Astrocyte (in vitro differentiated cells and primary cell): ENCODE measurements around the gene PPP2R2C. TPM values are rescaled to one million over a fixed set of nuclear protein-coding genes. Genes with fewer than 3 reads are reported as not detected.

Experiments used
- DNase-seq: peaks from one replicate; pipeline ENCODE4 v3.0.0-alpha.2; 2010; ENCODE audit warnings: low read depth
- FAIRE-seq: peaks from 2 replicates; lab custom pipeline; 2011; peaks lifted over from hg19 to GRCh38; lab: Jason Lieb, UNC
- H2AFZ ChIP-seq: 2 replicates; pipeline ENCODE4 v1.6.0; 2012; ENCODE audit warnings: low read depth, low read length, inconsistent platforms
- H3K27ac ChIP-seq: 2 replicates; pipeline ENCODE4 v1.5.1; 2011; ENCODE audit warnings: low read depth, low read length, inconsistent platforms
- H3K27me3 ChIP-seq: 2 replicates; pipeline ENCODE4 v1.6.0; 2011; ENCODE audit warnings: low read length, inconsistent platforms; ENCODE audit not compliant: insufficient read depth
- H3K36me3 ChIP-seq: 2 replicates; pipeline ENCODE4 v1.5.1; 2011; ENCODE audit warnings: low read length, inconsistent platforms; ENCODE audit not compliant: insufficient read depth
- H3K4me1 ChIP-seq: 2 replicates; pipeline ENCODE4 v1.5.1; 2011; ENCODE audit warnings: low read length, inconsistent platforms; ENCODE audit not compliant: insufficient read depth
- H3K4me2 ChIP-seq: 2 replicates; pipeline ENCODE4 v1.6.0; 2012; ENCODE audit warnings: low read length, inconsistent platforms
- H3K4me3 ChIP-seq: 2 replicates; pipeline ENCODE4 v1.5.1; 2011; ENCODE audit warnings: low read depth, mild to moderate bottlenecking, low read length, inconsistent platforms; ENCODE audit not compliant: insufficient read depth
- H3K79me2 ChIP-seq: 2 replicates; pipeline ENCODE4 v1.6.0; 2012; ENCODE audit warnings: mild to moderate bottlenecking, low read length, inconsistent platforms; ENCODE audit not compliant: insufficient read depth
- H3K9ac ChIP-seq: 2 replicates; pipeline ENCODE4 v1.6.0; 2012; ENCODE audit warnings: mild to moderate bottlenecking, low read length, inconsistent platforms
- H3K9me3 ChIP-seq: 2 replicates; pipeline ENCODE4 v1.5.1; 2012; ENCODE audit warnings: low read depth, mild to moderate bottlenecking, low read length, inconsistent platforms; ENCODE audit not compliant: insufficient read depth
- H4K20me1 ChIP-seq: 2 replicates; pipeline ENCODE4 v1.6.0; 2012; ENCODE audit warnings: low read length, inconsistent platforms; ENCODE audit not compliant: insufficient read depth
- H3K27ac Mint-ChIP-seq: one replicate; pipeline ENCODE4 v1.8.0; 2021; ENCODE audit warnings: mild to moderate bottlenecking, mixed read lengths; ENCODE audit not compliant: unreplicated experiment
- H3K27me3 Mint-ChIP-seq: one replicate; pipeline ENCODE4 v1.8.0; 2021; ENCODE audit warnings: low read depth, mixed read lengths; ENCODE audit not compliant: unreplicated experiment
- H3K36me3 Mint-ChIP-seq: one replicate; pipeline ENCODE4 v1.8.0; 2021; ENCODE audit warnings: low read depth, mixed read lengths; ENCODE audit not compliant: unreplicated experiment
- H3K4me1 Mint-ChIP-seq: one replicate; pipeline ENCODE4 v1.8.0; 2021; ENCODE audit warnings: low read depth, mixed read lengths; ENCODE audit not compliant: unreplicated experiment
- H3K4me3 Mint-ChIP-seq: one replicate; pipeline ENCODE4 v1.8.0; 2021; ENCODE audit warnings: mild to moderate bottlenecking, moderate library complexity, mixed read lengths; ENCODE audit not compliant: unreplicated experiment
- H3K9me3 Mint-ChIP-seq: one replicate; pipeline ENCODE4 v1.8.0; 2021; ENCODE audit warnings: mild to moderate bottlenecking, mixed read lengths; ENCODE audit not compliant: unreplicated experiment
- CTCF ChIP-seq: IDR thresholded peaks from 2 replicates; pipeline ENCODE4 v1.5.1; 2011; ENCODE audit warnings: low read depth, mild to moderate bottlenecking, inconsistent platforms, low read length, moderate library complexity; ENCODE audit not compliant: insufficient read depth
- EZH2 ChIP-seq: IDR thresholded peaks from 2 replicates; pipeline ENCODE4 v1.6.1; 2012; ENCODE audit warnings: mild to moderate bottlenecking, low read length, inconsistent platforms; ENCODE audit not compliant: insufficient read depth
- total RNA-seq: library from RNA; stranded (reverse); gene quantifications from 2 replicates; pipeline ENCODE4 v1.2.1, GENCODE V29; 2021

PPP2R2C gene
- total RNA-seq, 1 donor from 2014 or later, result 1.1 TPM

- Histone ChIP-seq H4K20me1 (peaks cover 9% of the 10 kb centered on the region), H3K4me3 (no peak overlapping the region), H2AFZ (no peak overlapping the region), H3K36me3 (no peaks in the 10 kb centered on the region), H3K9me3 (no peaks in the 10 kb centered on the region), H3K4me1 (no peaks in the 10 kb centered on the region), H3K27me3 (peaks cover 5% of the 10 kb centered on the region), H3K4me2 (no peak overlapping the region), H3K79me2 (no peaks in the 10 kb centered on the region), H3K27ac (no peak overlapping the region), H3K9ac (no peak overlapping the region)
- peaks cover 12% of the 10 kb centered on the region for H3K36me3 Mint-ChIP-seq
- peaks cover 1% of the 10 kb centered on the region for H3K9me3 Mint-ChIP-seq
- H3K27me3 Mint-ChIP-seq, result peaks cover 49% of the 10 kb centered on the region
- FAIRE-seq, result no peak
- H3K27ac Mint-ChIP-seq, result no peak overlapping the region
- no peak for TF ChIP-seq EZH2
- TF ChIP-seq CTCF, result no peak
- no peak for DNase-seq
- H3K4me3 Mint-ChIP-seq, result no peak overlapping the region
- peaks cover 2% of the 10 kb centered on the region for H3K4me1 Mint-ChIP-seq
Measured at GRCh38 chr4:6307230-6307629, 165.2 kb downstream of the PPP2R2C start.

- H3K27me3 Mint-ChIP-seq, result peaks cover 44% of the 10 kb centered on the region
- no peak for DNase-seq
- Histone ChIP-seq H4K20me1 (peaks cover 9% of the 10 kb centered on the region), H3K4me1 (no peaks in the 10 kb centered on the region), H3K27ac (no peak overlapping the region), H2AFZ (no peak overlapping the region), H3K9ac (no peak overlapping the region), H3K27me3 (peaks cover 5% of the 10 kb centered on the region), H3K36me3 (no peaks in the 10 kb centered on the region), H3K79me2 (no peaks in the 10 kb centered on the region), H3K4me3 (no peak overlapping the region), H3K4me2 (no peak overlapping the region), H3K9me3 (no peaks in the 10 kb centered on the region)
- TF ChIP-seq CTCF, result no peak
- no peak for TF ChIP-seq EZH2
- H3K4me3 Mint-ChIP-seq, result no peak overlapping the region
- peaks cover 2% of the 10 kb centered on the region for H3K4me1 Mint-ChIP-seq
- no peak for FAIRE-seq
- no peak overlapping the region for H3K27ac Mint-ChIP-seq
- peaks cover 20% of the 10 kb centered on the region for H3K36me3 Mint-ChIP-seq
- H3K9me3 Mint-ChIP-seq, result peaks cover 1% of the 10 kb centered on the region
Measured at GRCh38 chr4:6306299-6306698, 166.1 kb downstream of the PPP2R2C start.

DNA sequence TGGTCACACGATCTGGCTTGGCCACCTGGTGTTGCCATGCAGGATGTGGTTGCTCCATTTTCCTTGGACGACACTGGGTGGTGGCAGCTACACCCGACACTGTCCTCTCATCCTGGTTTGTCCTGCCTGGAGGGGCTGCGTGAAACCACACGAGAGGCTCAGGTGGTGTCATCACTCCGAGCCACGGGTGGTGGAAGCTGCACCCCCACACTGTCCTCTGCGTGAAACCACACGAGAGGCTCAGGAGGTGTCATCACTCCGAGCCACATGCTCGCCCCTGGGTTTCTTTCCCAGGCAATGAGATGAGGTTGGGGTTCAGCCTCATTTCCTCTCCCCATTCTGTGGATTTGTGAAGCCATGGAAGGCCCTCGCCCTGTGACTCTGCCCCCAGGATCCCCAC is 168.5 kb downstream of the PPP2R2C start:
- Histone ChIP-seq H3K27me3 (no peaks in the 10 kb centered on the region), H3K9me3 (no peaks in the 10 kb centered on the region), H4K20me1 (peaks cover 9% of the 10 kb centered on the region), H3K79me2 (no peaks in the 10 kb centered on the region), H3K4me1 (no peaks in the 10 kb centered on the region), H3K4me3 (no peak overlapping the region), H3K4me2 (no peak overlapping the region), H2AFZ (no peak overlapping the region), H3K9ac (no peak overlapping the region), H3K27ac (no peak overlapping the region), H3K36me3 (no peaks in the 10 kb centered on the region)
- no peaks in the 10 kb centered on the region for H3K9me3 Mint-ChIP-seq
- TF ChIP-seq EZH2, result no peak
- peaks cover 28% of the 10 kb centered on the region for H3K36me3 Mint-ChIP-seq
- no peaks in the 10 kb centered on the region for H3K4me1 Mint-ChIP-seq
- H3K27me3 Mint-ChIP-seq, result peaks cover 25% of the 10 kb centered on the region
- H3K4me3 Mint-ChIP-seq, result no peak overlapping the region
- no peak overlapping the region for H3K27ac Mint-ChIP-seq
- DNase-seq, result no peak
- FAIRE-seq, result no peak
